A673 (cell line): Measurements from ENCODE around the gene UBN2. TPM values are rescaled to one million over a fixed set of nuclear protein-coding genes. Genes with fewer than 3 reads are reported as not detected.

Experiments
- BruUV-seq: library from RNA; stranded (reverse); fragments of 400-500 nt; replicated peaks from 2 replicates; lab custom pipeline; 2021; lab: Mats Ljungman, UMichigan
- CTCF ChIA-PET: fragments of 300-600 bp; sonication (Branson Sonifier 250); formaldehyde crosslinking; loops from one replicate; lab custom pipeline; 2022; ENCODE audit warnings: antibody characterized with exemption; lab: Charles Lee
- POLR2A ChIA-PET: fragments of 300-600 bp; sonication (Branson Sonifier 250); formaldehyde crosslinking; loops from one replicate; lab custom pipeline; 2022; ENCODE audit warnings: antibody characterized with exemption; ENCODE audit not compliant: low non-redundant PET; lab: Charles Lee
- DNase-seq: peaks from one replicate; pipeline ENCODE4 v3.0.0-alpha.2; 2015; ENCODE audit warnings: low spot score
- H3K27ac ChIP-seq: fragments of 200-600 bp; sonication (generic); 2 replicates; pipeline ENCODE4 v1.5.1; 2016; ENCODE audit warnings: mixed run types, low read depth, mild to moderate bottlenecking, mixed read lengths, antibody characterized with exemption, low read length; ENCODE audit not compliant: poor library complexity, severe bottlenecking
- H3K27me3 ChIP-seq: fragments of 200-600 bp; sonication (generic); replicated peaks from 2 replicates; pipeline ENCODE4 v1.6.1; 2017; ENCODE audit warnings: mixed run types, low read depth, mild to moderate bottlenecking, mixed read lengths, antibody characterized with exemption, low read length; ENCODE audit not compliant: insufficient read depth, poor library complexity
- H3K36me3 ChIP-seq: fragments of 200-600 bp; sonication (generic); 2 replicates; pipeline ENCODE4 v1.6.1; 2016; ENCODE audit warnings: mixed run types, mild to moderate bottlenecking, mixed read lengths, antibody characterized with exemption, low read length; ENCODE audit not compliant: insufficient read depth, poor library complexity, severe bottlenecking
- H3K4me1 ChIP-seq: fragments of 200-600 bp; sonication (generic); 2 replicates; pipeline ENCODE4 v1.6.1; 2017; ENCODE audit warnings: mixed run types, mild to moderate bottlenecking, mixed read lengths, antibody characterized with exemption, low read length; ENCODE audit not compliant: insufficient read depth, poor library complexity, severe bottlenecking
- H3K4me3 ChIP-seq: fragments of 200-600 bp; sonication (generic); 2 replicates; pipeline ENCODE4 v1.5.1; 2016; ENCODE audit warnings: low read depth, mixed run types, mild to moderate bottlenecking, mixed read lengths, low read length; ENCODE audit not compliant: poor library complexity, severe bottlenecking
- H3K9me3 ChIP-seq: fragments of 200-600 bp; sonication (generic); 2 replicates; pipeline ENCODE4 v1.6.1; 2016; ENCODE audit warnings: mixed run types, low read depth, mild to moderate bottlenecking, mixed read lengths, antibody characterized with exemption, low read length; ENCODE audit not compliant: poor library complexity, severe bottlenecking
- CTCF ChIP-seq: fragments of 300-800, 200-600 bp; sonication (generic); conservative IDR thresholded peaks from 2 replicates; pipeline ENCODE4 v1.5.1; 2017; ENCODE audit warnings: low read depth, mild to moderate bottlenecking, antibody characterized with exemption, low read length, moderate library complexity, mixed read lengths
- EZH2 ChIP-seq: fragments of 200-600 bp; sonication (generic); IDR thresholded peaks from 2 replicates; pipeline ENCODE4 v1.6.1; 2017; ENCODE audit warnings: borderline replicate concordance, low read depth, mild to moderate bottlenecking, mixed read lengths, antibody characterized with exemption, low read length; ENCODE audit not compliant: poor library complexity, severe bottlenecking
- intact Hi-C: fragments of 100-400 bp; cut with micrococcal nuclease; formaldehyde crosslinking; loops from one replicate; pipeline ENCODE4 v1.10.0; 2022; ENCODE audit not compliant: unreplicated experiment
- total RNA-seq: library from RNA; stranded (reverse); gene quantifications from 2 replicates; pipeline ENCODE4 v1.2.3, GENCODE V29; 2021

The UBN2 gene
- total RNA-seq, 1 experiment from 2014 or later = 14.5 TPM

- intact Hi-C loops = no loop called here
- POLR2A ChIA-PET = no interaction called here
- CTCF ChIA-PET = no interaction called here
- no peaks in the 10 kb centered on the region for H3K36me3 ChIP-seq
- no peak for DNase-seq
- H3K27ac ChIP-seq = no peak overlapping the region
- BruUV-seq = no TSS peak
- no peak for TF ChIP-seq CTCF
- TF ChIP-seq EZH2 = no peak
- no peaks in the 10 kb centered on the region for H3K9me3 ChIP-seq
- H3K4me1 ChIP-seq = no peaks in the 10 kb centered on the region
- H3K27me3 ChIP-seq = no peaks in the 10 kb centered on the region
- no peak overlapping the region for H3K4me3 ChIP-seq
These were observed 61.8 kb downstream of the UBN2 start for GRCh38 chr7:139292821-139293220.

- Histone ChIP-seq H3K27ac (no peak overlapping the region), H3K27me3 (no peaks in the 10 kb centered on the region), H3K4me1 (no peaks in the 10 kb centered on the region), H3K36me3 (no peaks in the 10 kb centered on the region), H3K4me3 (no peak overlapping the region), H3K9me3 (no peaks in the 10 kb centered on the region)
- BruUV-seq = no TSS peak
- ChIA-PET CTCF (no interaction called here), POLR2A (no interaction called here)
- TF ChIP-seq EZH2 (no peak), CTCF (no peak)
- intact Hi-C loops = no loop called here
- no peak for DNase-seq
These were observed 62.5 kb downstream of the UBN2 start for GRCh38 chr7:139293534-139293933.

GRCh38 chr7:139294241-139294640 is 63.2 kb downstream of the UBN2 start:
- POLR2A ChIA-PET = no interaction called here
- no peaks in the 10 kb centered on the region for H3K27me3 ChIP-seq
- BruUV-seq = no TSS peak
- CTCF ChIA-PET = no interaction called here
- DNase-seq = no peak
- no peak overlapping the region for H3K4me3 ChIP-seq
- no peaks in the 10 kb centered on the region for H3K9me3 ChIP-seq
- no peak overlapping the region for H3K27ac ChIP-seq
- H3K4me1 ChIP-seq = no peaks in the 10 kb centered on the region
- intact Hi-C loops = no loop called here
- TF ChIP-seq EZH2 = no peak
- TF ChIP-seq CTCF = no peak
- no peaks in the 10 kb centered on the region for H3K36me3 ChIP-seq
